Right lobe of liver (tissue), 6 donors: ENCODE results near the gene MUC4. TPM values are rescaled to one million over a fixed set of nuclear protein-coding genes. Genes with fewer than 3 reads are reported as not detected.
"Not testable (repeated sequence)": the region's sequence is repeated elsewhere in the genome, so short reads cannot be mapped to it uniquely, and the experiment has no call there.

Experiments used
- ATAC-seq, 4 donors: fragments of 200-7000 bp; cut with Tn5 transposase; one replicate each; pipeline ENCODE4 v1.9.1; 2020; ENCODE audit warnings: mild to moderate bottlenecking in 4 of 4, moderate library complexity in 4 of 4
- DNase-seq, 3 donors: peaks; one replicate each; pipeline ENCODE4 v3.0.0-alpha.2; 2020
- H3K27ac ChIP-seq, 3 donors: fragments of 200-600 bp; one replicate each; pipeline ENCODE4 v1.8.0; 2022
- H3K27me3 ChIP-seq, 2 donors: fragments of 200-600 bp; one replicate each; pipeline ENCODE4 v1.8.0; 2022
- H3K36me3 ChIP-seq, 4 donors: fragments of 200-600 bp; sonication (generic) in 1 of 4; one replicate each; pipeline versions ENCODE4 v1.5.1 to v1.8.0; 2017 to 2022; ENCODE audit warnings: control low read depth in 1 of 4
- H3K4me1 ChIP-seq, 4 donors: fragments of 200-600 bp; sonication (generic) in 1 of 4; one replicate each; pipeline versions ENCODE4 v1.5.1 to v1.8.0; 2017 to 2022; ENCODE audit warnings: control low read depth in 1 of 4
- H3K4me3 ChIP-seq, 3 donors: fragments of 200-600 bp; one replicate each; pipeline ENCODE4 v1.8.0; 2022
- H3K9me3 ChIP-seq, 4 donors: fragments of 200-600 bp; sonication (generic) in 1 of 4; one replicate each; pipeline versions ENCODE4 v1.5.1 to v1.8.0; 2017 to 2022; ENCODE audit warnings: control low read depth in 1 of 4
- CTCF ChIP-seq, 4 donors: fragments of 200-600 bp in 3 of 4; fragments of 450-650 bp in 1 of 4; IDR thresholded peaks; one replicate each; pipeline versions ENCODE4 v1.5.1 to v1.8.0; 2016 to 2022; ENCODE audit warnings: antibody characterized with exemption in 4 of 4, mild to moderate bottlenecking in 2 of 4
- POLR2A ChIP-seq: fragments of 450-650 bp; IDR thresholded peaks from one replicate; pipeline ENCODE4 v1.6.1; 2017; ENCODE audit warnings: antibody characterized with exemption, mild to moderate bottlenecking
- WGBS: methylation state at CpG from one replicate; pipeline ENCODE4 v1.1.6; 2018; ENCODE audit warnings: low coverage, low lambda C conversion rate; ENCODE audit not compliant: insufficient coverage; ENCODE audit errors: missing lambda C conversion rate; 5-methylcytosine and 5-hydroxymethylcytosine counted together
- intact Hi-C, 2 donors: fragments of 100-400 bp; cut with DNase I; formaldehyde crosslinking; loops; one replicate each; pipeline versions ENCODE4 v1.11.2 to v1.14.1; 2022
- total RNA-seq, 6 experiments: library from RNA; depleted of rRNA in 2 of 6; stranded (reverse); fragments of >200 nt in 2 of 6; fragmentation: NEBNext Ultra II Directional in 3 of 6; extraction: Animal tissue kit (Norgen Biotek cat#: 25700) in 3 of 6; gene quantifications; one replicate each; pipeline versions ENCODE4 v1.1.0 to v1.2.4, GENCODE V29; 2016 to 2023
- donor health status: DM: no; HTN: yes; CAD: no.
- donor health status: DM: no; HTN: no; CAD: no.
- donor health status: DM: no; HTN: no; CAD: no.
- donor health status: DM: no; HTN: yes; CAD: no.
- donor health status: DM: no; HTN: yes; CAD: no.

Gene MUC4
- total RNA-seq, 6 experiments from 2014 or later: 0.07 to 0.20 TPM; not detected in 4

GRCh38 chr3:195806211-195806915, 5.4 kb downstream of the MUC4 start:
- TF ChIP-seq POLR2A: no peak
- TF ChIP-seq CTCF (IDR thresholded peaks at IDR 0.05): no peak
- H3K36me3 ChIP-seq: no peaks in the 10 kb centered on the region
- WGBS: 39% methylated on average over 8 of the region's 11 CpGs
- no peak overlapping the region for H3K4me3 ChIP-seq
- H3K4me1 ChIP-seq: no peaks in the 10 kb centered on the region
- H3K9me3 ChIP-seq: no peaks in the 10 kb centered on the region
- H3K27me3 ChIP-seq: no peaks in the 10 kb centered on the region
- no peak for ATAC-seq
- intact Hi-C loops: no loop called here
- no peak for DNase-seq
- H3K27ac ChIP-seq: no peak overlapping the region

- H3K4me3 ChIP-seq, H3K27ac ChIP-seq, DNase-seq, intact Hi-C loops, ATAC-seq, H3K27me3 ChIP-seq, H3K36me3 ChIP-seq, H3K9me3 ChIP-seq, H3K4me1 ChIP-seq: not testable (repeated sequence)
- WGBS: 58% methylated on average over 2 of the region's 5 CpGs
Observed at GRCh38 chr3:195805588-195805987, 6.1 kb downstream of the MUC4 start.

- DNase-seq (no peak), ATAC-seq (no peak)
- no peaks in the 10 kb centered on the region for H3K4me1 ChIP-seq
- WGBS: 89% methylated on average over 9 of the region's 14 CpGs
- H3K9me3 ChIP-seq: no peaks in the 10 kb centered on the region
- intact Hi-C loops: no loop called here
- no peak for TF ChIP-seq POLR2A
- no peak for TF ChIP-seq CTCF (IDR thresholded peaks at IDR 0.05)
- no peak overlapping the region for H3K4me3 ChIP-seq
- no peaks in the 10 kb centered on the region for H3K27me3 ChIP-seq
- H3K27ac ChIP-seq: no peak overlapping the region
- no peaks in the 10 kb centered on the region for H3K36me3 ChIP-seq
Observed at GRCh38 chr3:195805181-195805580, 6.5 kb downstream of the MUC4 start.

- no peak for ATAC-seq
- Histone ChIP-seq H3K27ac (no peak overlapping the region), H3K9me3 (no peaks in the 10 kb centered on the region), H3K36me3 (no peaks in the 10 kb centered on the region), H3K4me1 (no peaks in the 10 kb centered on the region), H3K4me3 (no peak overlapping the region), H3K27me3 (no peaks in the 10 kb centered on the region)
- TF ChIP-seq CTCF (IDR thresholded peaks at IDR 0.05): no peak
- TF ChIP-seq POLR2A: no peak
- WGBS: 58% methylated on average over 18 of the region's 20 CpGs
- DNase-seq: no peak
- intact Hi-C loops: no loop called here
Observed at GRCh38 chr3:195803289-195803908, 8.3 kb downstream of the MUC4 start.

GRCh38 chr3:195802795-195803194, 8.9 kb downstream of the MUC4 start:
- Histone ChIP-seq H3K4me1 (no peaks in the 10 kb centered on the region), H3K27me3 (no peaks in the 10 kb centered on the region), H3K9me3 (no peaks in the 10 kb centered on the region), H3K36me3 (no peaks in the 10 kb centered on the region), H3K4me3 (no peak overlapping the region), H3K27ac (no peak overlapping the region)
- 21% methylated on average over 8 of the region's 9 CpGs for WGBS
- DNase-seq (no peak), ATAC-seq (no peak)
- intact Hi-C loops: no loop called here
- TF ChIP-seq POLR2A (no peak), CTCF (IDR thresholded peaks at IDR 0.05) (no peak)
